AG04450 (cell line): ENCODE measurements around the gene TOMM70. TPM values are rescaled to one million over a fixed set of nuclear protein-coding genes. Genes with fewer than 3 reads are reported as not detected.
"Not testable (repeated sequence)": the region's sequence is repeated elsewhere in the genome, so short reads cannot be mapped to it uniquely, and the experiment has no call there.

Experiments
- CTCF ChIA-PET: fragments of 300-600, 350-600 bp; formaldehyde crosslinking; extraction: SDS; loops from one replicate; lab custom pipeline; 2022; ENCODE audit warnings: antibody characterized with exemption, inconsistent platforms; lab: Charles Lee
- POLR2A ChIA-PET: fragments of 350-600 bp; formaldehyde crosslinking; extraction: SDS; loops from one replicate; lab custom pipeline; 2021; ENCODE audit warnings: antibody characterized with exemption, inconsistent platforms; lab: Yijun Ruan, JAX
- DNase-seq: peaks from one replicate; pipeline ENCODE4 v3.0.0-alpha.2; 2011; ENCODE audit warnings: low read depth, low spot score
- H3K27ac ChIP-seq: one replicate; pipeline ENCODE4 v1.5.1; 2012; ENCODE audit warnings: low read depth, low read length, control low read depth
- H3K27me3 ChIP-seq: one replicate; pipeline ENCODE4 v1.6.0; 2012; ENCODE audit warnings: low read length; ENCODE audit not compliant: control insufficient read depth, insufficient read depth
- H3K4me3 ChIP-seq: 2 replicates; pipeline ENCODE4 v1.5.1; 2011; ENCODE audit warnings: mild to moderate bottlenecking, low read depth, low read length, control low read depth
- H3K9me3 ChIP-seq: 2 replicates; pipeline ENCODE4 v1.5.1; 2012; ENCODE audit warnings: low read length; ENCODE audit not compliant: control insufficient read depth, insufficient read depth
- CTCF ChIP-seq: IDR thresholded peaks from 2 replicates; pipeline ENCODE4 v1.5.1; 2011; ENCODE audit warnings: low read depth, low read length, control low read depth, inconsistent platforms
- polyA minus RNA-seq: library from RNA; depleted of rRNA, polyadenylated mRNA; stranded (reverse); fragments of >200 nt; gene quantifications from 2 replicates; pipeline ENCODE4 v1.2.3, GENCODE V29; 2011; rRNA and poly(A)+ RNA removed
- polyA plus RNA-seq: library from polyadenylated mRNA; depleted of rRNA; stranded (reverse); fragments of >200 nt; gene quantifications from 2 replicates; pipeline ENCODE4 v1.2.3, GENCODE V29; 2011; rRNA removed

Gene TOMM70
- polyA plus RNA-seq (40.1 and 53.7 TPM in 2 replicates), polyA minus RNA-seq (22.3 and 38.1 TPM in 2 replicates)

- POLR2A ChIA-PET = interaction anchor here (0.5 to 3.0 kb wide), 12 partner anchors 10 to 312 kb away, joined by 3 to 39 read pairs (median 4); partner anchors contain the start of genes NIT2 and TMEM45A
- Histone ChIP-seq H3K9me3 (no peaks in the 10 kb centered on the region; the same call in 1 of the 2 replicates), H3K27ac (peak within 1 kb of the TSS; percentile 98), H3K27me3 (no peaks in the 10 kb centered on the region), H3K4me3 (peak within 1 kb of the TSS; percentile 92)
- CTCF ChIA-PET = interaction anchor here (0.5 to 2.1 kb wide), 6 partner anchors 15 to 191 kb away, joined by 3 to 9 read pairs (median 6); no protein-coding TSS in a partner anchor
- no peak for TF ChIP-seq CTCF
- peak; percentile 89 for DNase-seq
Observed at GRCh38 chr3:100400780-100401673, at the start of gene TOMM70, which contains the start of gene LNP1. TOMM70 (minus strand) TSS chr3:100401089; CDS start chr3:100400949, 140 bp downstream. LNP1 (plus strand) TSS chr3:100401539; CDS start chr3:100429730, 28,191 bp downstream.

DNA sequence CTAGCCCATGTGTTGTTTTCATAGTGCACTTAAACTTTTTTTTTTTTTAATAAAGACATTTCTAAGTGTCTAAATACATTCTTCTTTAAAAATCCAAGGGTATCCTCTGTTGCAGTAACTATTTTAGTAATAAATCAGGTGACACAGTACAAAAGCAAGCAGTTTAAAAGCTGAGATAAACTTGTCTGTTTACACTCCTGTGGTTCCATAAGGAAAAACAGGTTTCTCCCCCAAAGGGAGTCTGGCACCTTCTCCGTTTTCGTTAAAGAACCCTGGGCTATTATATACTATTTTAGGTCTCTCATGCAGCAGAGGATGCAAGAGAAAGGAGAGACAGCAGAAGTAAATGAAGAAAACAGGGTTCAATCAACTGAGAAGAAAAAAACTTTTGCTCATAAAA, 48.3 kb upstream of the TOMM70 start:
- no peaks in the 10 kb centered on the region for H3K27me3 ChIP-seq
- ChIA-PET POLR2A (no interaction called here), CTCF (interaction anchor here (1.8 to 3.6 kb wide), 2 partner anchors 14 kb away, joined by 15 to 30 read pairs; no protein-coding TSS in a partner anchor)
- no peak for TF ChIP-seq CTCF
- no peak for DNase-seq
- no peak overlapping the region for H3K27ac ChIP-seq
- H3K9me3 ChIP-seq = no peaks in the 10 kb centered on the region
- H3K4me3 ChIP-seq = no peak overlapping the region

DNA sequence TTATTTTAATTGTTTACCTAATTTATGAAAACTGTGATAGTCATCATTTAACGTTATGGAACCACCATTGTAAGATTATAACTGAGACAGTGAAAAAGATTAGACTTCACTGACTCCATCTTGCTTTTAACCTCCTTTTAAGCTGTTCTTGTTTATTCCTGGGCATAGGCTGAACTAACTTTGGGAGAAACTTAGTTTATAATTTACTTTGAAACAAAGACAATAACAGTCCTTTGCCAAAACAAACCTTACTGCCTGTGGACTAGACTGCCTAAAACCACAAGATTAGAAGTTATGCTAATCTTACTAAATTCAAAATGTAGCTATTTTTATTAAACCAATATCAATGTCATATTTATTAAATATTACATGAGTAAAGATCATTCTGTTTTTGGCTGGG, 47.2 kb upstream of the TOMM70 start:
- ChIA-PET POLR2A (no interaction called here), CTCF (interaction anchor here (1.4 to 1.8 kb wide), 2 partner anchors 15 to 142 kb away, joined by 5 to 15 read pairs; no protein-coding TSS in a partner anchor)
- no peak overlapping the region for H3K27ac ChIP-seq
- no peak overlapping the region for H3K4me3 ChIP-seq
- no peak for DNase-seq
- H3K27me3 ChIP-seq = no peaks in the 10 kb centered on the region
- H3K9me3 ChIP-seq = no peaks in the 10 kb centered on the region
- no peak for TF ChIP-seq CTCF

GRCh38 chr3:100447067-100447466, 46.2 kb upstream of the TOMM70 start:
- DNase-seq, H3K27me3 ChIP-seq, H3K9me3 ChIP-seq, POLR2A ChIA-PET, CTCF ChIA-PET, H3K27ac ChIP-seq, H3K4me3 ChIP-seq: not testable (repeated sequence)

DNA sequence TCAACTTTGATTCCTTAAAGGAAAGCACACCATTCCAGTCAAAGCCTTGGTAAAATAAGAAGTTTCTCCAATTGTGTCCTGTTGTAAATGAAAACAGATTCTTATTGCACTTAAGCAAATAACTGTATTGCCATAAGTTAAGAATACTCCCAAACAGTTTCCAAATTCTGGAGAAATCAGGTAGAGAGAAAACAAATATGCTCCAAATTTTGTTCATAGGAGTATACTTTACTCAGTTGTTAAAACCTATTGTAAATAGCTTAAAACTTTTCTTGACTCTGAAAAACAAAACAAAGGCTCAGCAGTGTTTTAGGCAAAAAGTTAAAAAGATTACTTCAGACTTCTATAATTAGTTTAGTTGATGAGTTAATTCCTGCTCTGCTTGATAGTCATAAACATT, 42.8 kb upstream of the TOMM70 start:
- DNase-seq = no peak
- no peak overlapping the region for H3K4me3 ChIP-seq
- TF ChIP-seq CTCF = no peak
- CTCF ChIA-PET = no interaction called here
- no peak overlapping the region for H3K27ac ChIP-seq
- no peaks in the 10 kb centered on the region for H3K27me3 ChIP-seq
- POLR2A ChIA-PET = no interaction called here
- H3K9me3 ChIP-seq = no peaks in the 10 kb centered on the region
